Measurements from ENCODE around the gene CSDE1.

Gene CSDE1

GRCh38 chr1:114703242-114703641, 54.5 kb downstream of the CSDE1 start:
- DNase-seq (ENCODE audit: low read depth in 2 of 3, low spot score in 2 of 3), result no peak

- DNase-seq (ENCODE audit: low read depth in 2 of 3, low spot score in 2 of 3), result no peak
Observed at GRCh38 chr1:114702737-114703136, 55.0 kb downstream of the CSDE1 start.

GRCh38 chr1:114701931-114702330, 55.9 kb downstream of the CSDE1 start:
- DNase-seq (ENCODE audit: low read depth in 2 of 3, low spot score in 2 of 3), result no peak

- DNase-seq (ENCODE audit: low read depth in 2 of 3, low spot score in 2 of 3), result no peak
Observed at GRCh38 chr1:114700036-114700600, 57.7 kb downstream of the CSDE1 start.

GRCh38 chr1:114696810-114697209, 61.0 kb downstream of the CSDE1 start:
- DNase-seq (ENCODE audit: low read depth in 2 of 3, low spot score in 2 of 3), result no peak

GRCh38 chr1:114695430-114696058, 62.2 kb downstream of the CSDE1 start, which contains the start of gene AMPD1:
TSS of gene AMPD1 (minus strand) at chr1:114695546. CDS start at chr1:114695471, 75 bp downstream.
- DNase-seq (ENCODE audit: low read depth in 2 of 3, low spot score in 2 of 3), result no peak

GRCh38 chr1:114694540-114695310, 63.1 kb downstream of the CSDE1 start:
- DNase-seq (ENCODE audit: low read depth in 2 of 3, low spot score in 2 of 3), result no peak

GRCh38 chr1:114692947-114693346, 64.8 kb downstream of the CSDE1 start:
- no peak for DNase-seq (ENCODE audit: low read depth in 2 of 3, low spot score in 2 of 3)

GRCh38 chr1:114691061-114691460, 66.7 kb downstream of the CSDE1 start:
- DNase-seq (ENCODE audit: low read depth in 2 of 3, low spot score in 2 of 3), result no peak

GRCh38 chr1:114690148-114690547, 67.6 kb downstream of the CSDE1 start:
- DNase-seq (ENCODE audit: low read depth in 2 of 3, low spot score in 2 of 3), result no peak

GRCh38 chr1:114688526-114688925, 69.3 kb downstream of the CSDE1 start:
- DNase-seq (ENCODE audit: low read depth in 2 of 3, low spot score in 2 of 3), result no peak

GRCh38 chr1:114685851-114686250, 71.9 kb downstream of the CSDE1 start:
- no peak for DNase-seq (ENCODE audit: low read depth in 2 of 3, low spot score in 2 of 3)

- no peak for DNase-seq (ENCODE audit: low read depth in 2 of 3, low spot score in 2 of 3)
Observed at GRCh38 chr1:114677691-114678090, 80.1 kb downstream of the CSDE1 start.

GRCh38 chr1:114676115-114676514, 81.7 kb downstream of the CSDE1 start:
- DNase-seq (ENCODE audit: low read depth in 2 of 3, low spot score in 2 of 3), result no peak

- DNase-seq (ENCODE audit: low read depth in 2 of 3, low spot score in 2 of 3), result no peak
Observed at GRCh38 chr1:114671939-114672275, 85.9 kb downstream of the CSDE1 start.

- no peak for DNase-seq (ENCODE audit: low read depth in 2 of 3, low spot score in 2 of 3)
Observed at GRCh38 chr1:114671011-114671938, 86.5 kb downstream of the CSDE1 start.

GRCh38 chr1:114670083-114671010, 87.4 kb downstream of the CSDE1 start:
- peak in 2 of 3 experiments; percentile 5 to 71 for DNase-seq (ENCODE audit: low read depth in 2 of 3, low spot score in 2 of 3)

- peak in 2 of 3 experiments; percentile 55 to 79 for DNase-seq (ENCODE audit: low read depth in 2 of 3, low spot score in 2 of 3)
Observed at GRCh38 chr1:114669562-114670082, 88.2 kb downstream of the CSDE1 start, which contains the start of gene DENND2C. TSS of gene DENND2C (minus strand) at chr1:114670049. CDS start at chr1:114625984, 44,065 bp downstream.

GRCh38 chr1:114668784-114669561, 88.8 kb downstream of the CSDE1 start:
- no peak for DNase-seq (ENCODE audit: low read depth in 2 of 3, low spot score in 2 of 3)
